ENCODE results near the gene HELZ2. TPM values are rescaled to one million over a fixed set of nuclear protein-coding genes. Genes with fewer than 3 reads are reported as not detected.
"Not testable (repeated sequence)": the region's sequence is repeated elsewhere in the genome, so short reads cannot be mapped to it uniquely, and the experiment has no call there.

HELZ2 gene
- total RNA-seq, 4 donors from 2014 or later: 26.9 to 35.4 (median 28.6) TPM

DNA sequence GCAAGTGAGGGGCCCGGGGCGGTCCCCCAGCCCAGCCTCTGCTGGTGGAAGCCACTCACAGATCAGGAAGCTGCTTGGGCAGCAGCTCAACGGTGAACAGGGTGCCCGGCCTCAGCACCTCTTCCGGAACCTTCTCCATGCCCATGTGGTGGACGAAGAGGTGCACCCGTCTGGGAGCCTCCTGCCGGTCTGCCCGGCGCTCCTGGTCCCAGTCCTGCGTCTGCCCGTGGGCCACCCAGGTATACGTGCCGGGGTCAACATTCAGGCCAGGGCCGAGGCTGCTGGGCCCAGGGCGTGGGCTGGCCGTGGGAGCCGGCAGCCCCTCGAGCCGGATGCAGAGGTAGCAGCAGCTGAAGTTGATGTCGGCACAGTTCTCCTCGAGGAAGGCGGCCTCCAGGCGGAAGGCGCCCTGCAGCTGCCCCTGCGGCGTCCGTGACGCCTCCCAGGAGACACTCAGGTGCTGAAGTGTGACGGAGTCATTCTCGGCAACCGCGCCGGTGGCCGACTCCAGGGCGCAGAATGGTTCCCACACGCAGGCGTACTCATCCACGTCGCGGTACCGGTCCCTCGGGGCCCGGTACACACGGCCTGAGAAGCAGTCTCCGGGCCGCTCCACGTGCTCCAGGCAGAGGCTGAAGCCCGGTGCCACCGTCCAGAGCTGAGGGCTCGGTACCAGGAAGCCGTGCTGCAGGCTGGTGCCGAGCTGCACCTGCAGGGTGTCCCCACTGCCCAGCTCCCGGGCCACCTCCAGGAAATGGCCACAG is 11.4 kb downstream of the HELZ2 start:
- intact Hi-C loops (cut with DNase I; ENCODE audit: low total_unique reads): no loop called here
- WGBS, 2 donors: 93 to 94% methylated on average over 37 to 48 of the region's 54 CpGs
- TF ChIP-seq POLR2A (IDR thresholded peaks at IDR 0.05): no peak
- TF ChIP-seq, protein P1, sequence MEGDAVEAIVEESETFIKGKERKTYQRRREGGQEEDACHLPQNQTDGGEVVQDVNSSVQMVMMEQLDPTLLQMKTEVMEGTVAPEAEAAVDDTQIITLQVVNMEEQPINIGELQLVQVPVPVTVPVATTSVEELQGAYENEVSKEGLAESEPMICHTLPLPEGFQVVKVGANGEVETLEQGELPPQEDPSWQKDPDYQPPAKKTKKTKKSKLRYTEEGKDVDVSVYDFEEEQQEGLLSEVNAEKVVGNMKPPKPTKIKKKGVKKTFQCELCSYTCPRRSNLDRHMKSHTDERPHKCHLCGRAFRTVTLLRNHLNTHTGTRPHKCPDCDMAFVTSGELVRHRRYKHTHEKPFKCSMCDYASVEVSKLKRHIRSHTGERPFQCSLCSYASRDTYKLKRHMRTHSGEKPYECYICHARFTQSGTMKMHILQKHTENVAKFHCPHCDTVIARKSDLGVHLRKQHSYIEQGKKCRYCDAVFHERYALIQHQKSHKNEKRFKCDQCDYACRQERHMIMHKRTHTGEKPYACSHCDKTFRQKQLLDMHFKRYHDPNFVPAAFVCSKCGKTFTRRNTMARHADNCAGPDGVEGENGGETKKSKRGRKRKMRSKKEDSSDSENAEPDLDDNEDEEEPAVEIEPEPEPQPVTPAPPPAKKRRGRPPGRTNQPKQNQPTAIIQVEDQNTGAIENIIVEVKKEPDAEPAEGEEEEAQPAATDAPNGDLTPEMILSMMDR (IDR thresholded peaks at IDR 0.05): no peak
- no peak for DNase-seq (ENCODE audit: low spot score in 2 of 2)
- no peak overlapping the region for H3K4me3 ChIP-seq (ENCODE audit: low read depth, poor library complexity, severe bottlenecking)

DNA sequence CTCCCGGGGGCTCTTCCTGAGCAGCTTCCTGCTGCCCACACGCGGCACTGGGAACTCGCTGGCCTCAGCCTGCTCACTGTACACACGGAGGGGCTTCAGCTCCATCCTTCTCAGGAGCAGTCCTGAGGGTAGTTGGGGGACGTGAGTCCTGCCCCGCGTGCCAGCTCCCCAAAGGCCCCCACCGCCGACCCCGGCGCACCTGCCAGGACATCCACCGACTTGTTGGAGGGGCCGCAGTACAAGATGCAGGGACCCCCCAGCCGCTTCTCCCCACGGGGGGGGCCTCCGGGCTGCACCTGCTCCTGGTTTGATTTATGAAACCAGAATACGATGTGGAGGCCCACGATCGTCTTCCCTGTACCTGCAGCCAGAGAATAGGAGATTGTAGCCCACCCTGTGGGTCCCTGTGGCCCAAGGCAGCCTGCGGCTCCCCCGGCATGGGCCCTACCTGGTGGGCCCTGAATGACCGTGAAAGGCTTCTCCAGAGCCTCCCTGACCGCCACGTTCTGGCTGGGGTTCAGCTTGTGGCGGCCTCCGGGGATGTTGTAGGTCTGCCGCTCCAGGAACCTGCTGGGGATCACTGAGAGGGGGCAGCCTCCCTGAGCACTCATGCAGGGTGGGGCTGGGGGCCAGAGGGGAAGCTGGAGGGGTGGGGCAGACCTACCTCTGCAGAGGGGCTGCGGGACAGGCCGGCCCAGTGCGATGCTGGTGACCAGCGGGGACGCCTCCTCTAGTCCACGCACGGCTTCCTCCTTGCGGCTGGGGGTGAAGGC is 12.2 kb downstream of the HELZ2 start:
- no peak for DNase-seq (ENCODE audit: low spot score in 2 of 2)
- TF ChIP-seq, protein P1 (IDR thresholded peaks at IDR 0.05): no peak
- no peak for TF ChIP-seq POLR2A (IDR thresholded peaks at IDR 0.05)
- no peak overlapping the region for H3K4me3 ChIP-seq (ENCODE audit: low read depth, poor library complexity, severe bottlenecking)
- intact Hi-C loops (cut with DNase I; ENCODE audit: low total_unique reads): no loop called here
- 93 to 94% methylated on average over 20 to 30 of the region's 36 CpGs for WGBS, 2 donors

DNA sequence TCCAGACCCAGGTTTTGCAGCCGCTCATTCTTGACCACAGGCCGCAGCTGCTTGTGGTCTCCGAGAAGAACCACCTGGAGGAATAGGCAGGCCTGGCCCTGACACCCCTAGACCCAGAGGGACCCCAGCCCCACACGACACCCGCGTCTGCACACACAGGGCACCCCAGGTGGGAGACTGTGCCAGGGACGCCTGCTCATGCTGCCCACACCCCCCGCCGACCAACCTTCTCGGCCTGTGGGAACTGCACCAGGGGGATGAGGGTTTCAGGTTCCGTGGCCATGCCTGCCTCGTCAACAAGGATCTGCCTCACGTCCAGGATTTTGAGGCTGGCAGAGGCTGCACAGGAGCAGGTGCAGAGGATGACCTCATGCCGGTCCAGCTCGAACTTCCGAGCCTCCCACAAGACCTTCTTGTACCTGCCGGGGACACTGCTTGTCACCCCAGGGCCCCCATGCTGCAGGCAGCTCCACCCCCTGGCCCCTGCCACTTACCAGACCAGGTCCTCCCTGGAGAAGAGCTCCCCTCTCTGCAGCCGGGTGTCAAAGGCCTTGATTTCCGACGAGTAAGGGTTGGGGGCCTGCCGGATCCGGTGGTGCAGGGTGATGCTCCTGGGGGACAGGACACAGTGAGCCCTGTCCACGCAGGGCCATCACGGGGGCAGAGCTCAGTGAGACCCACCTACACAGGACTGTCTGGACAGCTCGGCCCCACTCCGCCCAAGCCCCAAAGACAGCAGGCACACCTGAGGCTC is 13.0 kb downstream of the HELZ2 start:
- intact Hi-C loops (cut with DNase I; ENCODE audit: low total_unique reads): no loop called here
- no peak for TF ChIP-seq POLR2A (IDR thresholded peaks at IDR 0.05)
- TF ChIP-seq, protein P1 (IDR thresholded peaks at IDR 0.05): no peak
- no peak overlapping the region for H3K4me3 ChIP-seq (ENCODE audit: low read depth, poor library complexity, severe bottlenecking)
- DNase-seq (ENCODE audit: low spot score in 2 of 2): no peak
- WGBS, 2 donors: 94 to 95% methylated on average over 19 to 20 of the region's 26 CpGs

DNA sequence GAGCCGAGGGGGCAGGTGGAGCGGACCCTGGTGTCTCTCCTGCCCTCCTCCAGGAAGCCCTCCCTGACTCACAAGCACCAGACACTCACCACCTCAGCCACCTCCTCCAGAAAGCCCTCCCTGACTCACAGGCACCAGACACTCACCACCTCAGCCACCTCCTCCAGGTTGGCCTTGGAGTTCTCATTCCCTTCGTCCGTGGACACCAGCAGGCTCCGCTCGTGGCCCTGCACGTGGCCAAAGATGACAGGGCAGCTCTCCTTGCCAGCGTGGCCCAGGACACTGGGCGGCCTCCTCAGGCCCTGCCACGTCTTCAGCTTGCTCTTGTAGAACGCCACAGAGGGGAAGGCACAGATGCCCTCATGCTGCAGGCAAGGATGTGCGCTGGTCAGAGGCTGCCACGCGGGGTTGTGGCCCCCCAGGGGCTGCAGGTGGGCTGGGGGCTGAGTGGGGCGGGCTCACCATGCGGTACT is 13.7 kb downstream of the HELZ2 start:
- DNase-seq (ENCODE audit: low spot score in 2 of 2): no peak
- intact Hi-C loops (cut with DNase I; ENCODE audit: low total_unique reads): no loop called here
- WGBS, 2 donors: 97 to 98% methylated on average over 16 of the region's 16 CpGs
- TF ChIP-seq, protein P1 (IDR thresholded peaks at IDR 0.05): no peak
- no peak for TF ChIP-seq POLR2A (IDR thresholded peaks at IDR 0.05)
- no peak overlapping the region for H3K4me3 ChIP-seq (ENCODE audit: low read depth, poor library complexity, severe bottlenecking)

DNA sequence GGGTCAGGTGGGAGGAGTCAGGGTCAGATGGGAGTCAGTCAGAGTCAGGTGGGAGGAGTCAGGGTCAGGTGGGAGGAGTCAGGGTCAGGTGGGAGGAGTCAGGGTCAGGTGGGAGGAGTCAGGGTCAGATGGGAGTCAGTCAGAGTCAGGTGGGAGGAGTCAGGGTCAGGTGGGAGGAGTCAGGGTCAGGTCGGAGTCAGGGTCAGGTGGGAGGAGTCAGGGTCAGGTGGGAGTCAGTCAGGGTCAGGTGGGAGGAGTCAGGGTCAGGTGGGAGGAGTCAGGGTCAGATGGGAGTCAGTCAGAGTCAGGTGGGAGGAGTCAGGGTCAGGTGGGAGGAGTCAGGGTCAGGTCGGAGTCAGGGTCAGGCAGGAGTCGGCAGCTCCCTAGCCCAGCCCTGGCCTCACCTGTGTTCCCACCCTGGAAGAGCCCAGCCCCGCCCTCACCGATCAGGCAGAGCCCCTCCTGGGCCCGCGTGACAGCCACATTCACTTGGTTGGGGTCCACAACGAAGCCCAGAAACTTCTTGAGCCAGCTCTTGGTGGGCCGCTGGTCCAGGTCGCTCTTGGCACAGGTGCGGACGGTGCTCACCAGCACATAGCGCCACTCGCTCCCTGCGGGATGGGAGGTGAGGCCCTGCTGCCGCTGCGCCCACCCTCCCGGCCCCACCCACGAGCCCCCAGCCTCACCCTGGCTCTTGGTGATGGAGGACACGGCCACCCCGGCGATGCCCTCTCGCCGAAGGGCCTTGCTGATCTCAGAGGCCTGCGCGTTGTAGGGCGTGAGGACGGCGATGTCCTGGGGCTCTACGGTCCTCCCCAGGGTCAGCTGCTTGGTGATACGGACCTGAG is 14.3 kb downstream of the HELZ2 start:
- H3K4me3 ChIP-seq (ENCODE audit: low read depth, poor library complexity, severe bottlenecking); intact Hi-C loops (cut with DNase I; ENCODE audit: low total_unique reads); DNase-seq (ENCODE audit: low spot score in 2 of 2): not testable (repeated sequence)
- WGBS, 2 donors: 92 to 97% methylated on average over 17 to 31 of the region's 31 CpGs
